GM23338 (cell line): ENCODE results near the gene CEP85. TPM values are rescaled to one million over a fixed set of nuclear protein-coding genes. Genes with fewer than 3 reads are reported as not detected.
A peak's percentile ranks its signal among the peaks of the same experiment; 100 is the strongest.

Experiments used
- ATAC-seq: fragments of 200-7000 bp; cut with Tn5 transposase; 3 replicates; pipeline ENCODE4 v1.9.1; 2020
- DNase-seq: peaks from one replicate; pipeline ENCODE4 v3.0.0-alpha.2; 2015; ENCODE audit warnings: low spot score
- H2AFZ ChIP-seq: fragments of 200-600 bp; sonication (generic); 2 replicates; pipeline ENCODE4 v1.8.0; 2016; ENCODE audit warnings: antibody characterized with exemption, mild to moderate bottlenecking, moderate library complexity
- H3F3A ChIP-seq: fragments of 200-600 bp; sonication (generic); replicated peaks from 2 replicates; pipeline ENCODE4 v1.8.0; 2017; ENCODE audit warnings: antibody characterized with exemption, mixed run types, low read depth
- H3K27ac ChIP-seq: fragments of 200-600 bp; sonication (generic); 2 replicates; pipeline ENCODE4 v1.6.1; 2016; ENCODE audit warnings: low read depth
- H3K27me3 ChIP-seq: fragments of 200-600 bp; sonication (generic); 2 replicates; pipeline ENCODE4 v1.8.0; 2016; ENCODE audit warnings: mild to moderate bottlenecking, mixed run types, moderate library complexity; ENCODE audit not compliant: insufficient read depth
- H3K36me3 ChIP-seq: fragments of 200-600 bp; sonication (generic); 2 replicates; pipeline ENCODE4 v1.8.0; 2016; ENCODE audit warnings: mild to moderate bottlenecking; ENCODE audit not compliant: insufficient read depth
- H3K4me1 ChIP-seq: fragments of 200-600 bp; sonication (generic); 2 replicates; pipeline ENCODE4 v1.8.0; 2016; ENCODE audit warnings: mild to moderate bottlenecking, moderate library complexity; ENCODE audit not compliant: insufficient read depth
- H3K4me2 ChIP-seq: fragments of 200-600 bp; sonication (generic); 2 replicates; pipeline ENCODE4 v1.7.1; 2017; ENCODE audit warnings: mixed run types
- H3K4me3 ChIP-seq: fragments of 200-600 bp; sonication (generic); 2 replicates; pipeline ENCODE4 v1.6.1; 2016; ENCODE audit warnings: mixed run types
- H3K79me2 ChIP-seq: fragments of 200-600 bp; sonication (generic); replicated peaks from 2 replicates; pipeline ENCODE4 v1.8.0; 2017; ENCODE audit warnings: mild to moderate bottlenecking; ENCODE audit not compliant: insufficient read depth
- H3K9me2 ChIP-seq: fragments of 200-600 bp; sonication (generic); 2 replicates; pipeline ENCODE4 v1.8.0; 2017; ENCODE audit not compliant: insufficient read depth
- H4K20me1 ChIP-seq: fragments of 200-600 bp; sonication (generic); replicated peaks from 2 replicates; pipeline ENCODE4 v1.8.0; 2017; ENCODE audit warnings: mild to moderate bottlenecking; ENCODE audit not compliant: insufficient read depth
- H3K27ac Mint-ChIP-seq: 2 replicates; pipeline ENCODE4 v1.8.0; 2020; ENCODE audit warnings: inconsistent platforms, mild to moderate bottlenecking, moderate library complexity, mixed read lengths
- H3K27me3 Mint-ChIP-seq: 3 replicates; pipeline ENCODE4 v1.8.0; 2022; ENCODE audit warnings: low read depth, mild to moderate bottlenecking, moderate library complexity, mixed read lengths, inconsistent platforms; ENCODE audit not compliant: insufficient read depth, poor library complexity
- H3K36me3 Mint-ChIP-seq: 3 replicates; pipeline ENCODE4 v1.8.0; 2021; ENCODE audit warnings: low read depth, mild to moderate bottlenecking, inconsistent platforms, moderate library complexity, mixed read lengths
- H3K4me1 Mint-ChIP-seq: 3 replicates; pipeline ENCODE4 v1.8.0; 2020; ENCODE audit warnings: mild to moderate bottlenecking, inconsistent platforms, mixed read lengths
- H3K4me3 Mint-ChIP-seq: 3 replicates; pipeline ENCODE4 v1.8.0; 2021; ENCODE audit warnings: moderate library complexity, mild to moderate bottlenecking, inconsistent platforms, mixed read lengths
- H3K9me3 Mint-ChIP-seq: 3 replicates; pipeline ENCODE4 v1.8.0; 2020; ENCODE audit warnings: moderate library complexity, mild to moderate bottlenecking, inconsistent platforms, mixed read lengths
- CREB1 ChIP-seq: fragments of 250-450 bp; sonication (Bioruptor Pico); IDR thresholded peaks from 2 replicates; pipeline ENCODE4 v1.5.0; 2020; ENCODE audit warnings: low read depth, mild to moderate bottlenecking, moderate library complexity
- EZH2 ChIP-seq: fragments of 200-600 bp; sonication (generic); IDR thresholded peaks from one replicate; pipeline ENCODE4 v1.8.0; 2017; ENCODE audit warnings: antibody characterized with exemption, mild to moderate bottlenecking, low read depth; ENCODE audit not compliant: unreplicated experiment
- EZH2phosphoT487 ChIP-seq: fragments of 200-600 bp; sonication (generic); IDR thresholded peaks from one replicate; pipeline ENCODE4 v1.8.1; 2018; ENCODE audit warnings: antibody characterized with exemption; ENCODE audit not compliant: unreplicated experiment
- ZNF114 ChIP-seq: fragments of 250-450 bp; sonication (Bioruptor Pico); IDR thresholded peaks from 2 replicates; pipeline ENCODE4 v1.5.0; 2020; ENCODE audit warnings: mild to moderate bottlenecking, moderate library complexity
- polyA plus RNA-seq: library from polyadenylated mRNA; unstranded; fragments of >200 nt; fragmentation: Nextera tagmentation; extraction: Ambion mirVana; gene quantifications from 2 replicates; pipeline ENCODE4 v1.2.1, GENCODE V29; 2016
- total RNA-seq: library from RNA; depleted of rRNA; stranded (reverse); fragments of >200 nt; shearing (Covaris generic); gene quantifications from 2 replicates; pipeline ENCODE4 v1.2.3, GENCODE V29; 2014
- TF ChIP-seq, protein P1 (sequence below): IDR thresholded peaks from 2 replicates; pipeline ENCODE4 v1.6.1; 2016; ENCODE audit warnings: antibody characterized with exemption
- TF ChIP-seq, protein P2 (sequence below): fragments of 250-450 bp; sonication (Bioruptor Pico); IDR thresholded peaks from 2 replicates; pipeline ENCODE4 v1.5.0; 2020; ENCODE audit warnings: mild to moderate bottlenecking, moderate library complexity

The CEP85 gene
- total and polyA plus RNA-seq, 2 experiments from 2014 or later = 12.8 to 36.8 TPM

DNA sequence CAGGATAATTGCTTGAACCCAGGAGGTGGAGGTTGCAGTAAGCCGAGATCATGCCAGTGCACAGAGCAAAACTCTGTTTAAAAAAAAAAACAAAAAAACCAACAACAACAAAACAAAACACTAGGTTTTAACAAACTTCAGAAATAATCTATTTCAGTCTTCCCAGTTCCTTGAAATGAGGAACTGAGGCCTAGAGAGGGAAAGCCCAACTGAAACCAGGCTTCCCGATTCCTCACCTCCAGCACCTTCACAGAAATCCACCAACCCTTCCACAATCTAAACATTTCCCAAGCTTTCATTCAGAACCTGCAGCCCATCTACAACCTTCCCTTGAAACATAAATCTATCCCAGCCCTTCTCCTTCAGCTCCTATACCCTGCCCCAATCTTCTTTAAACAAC, 83.1 kb downstream of the CEP85 start:
- Histone ChIP-seq H3K4me2 (peak overlapping the region; percentile 68; the same call in 1 of the 2 replicates), H3F3A (peaks cover 9% of the 10 kb centered on the region; the same call in 1 of the 2 replicates), H2AFZ (no peak overlapping the region), H3K4me1 (peaks cover 29% of the 10 kb centered on the region), H3K36me3 (no peaks in the 10 kb centered on the region), H3K27me3 (no peaks in the 10 kb centered on the region), H4K20me1 (no peaks in the 10 kb centered on the region), H3K9me2 (no peaks in the 10 kb centered on the region), H3K79me2 (no peaks in the 10 kb centered on the region), H3K4me3 (no peak overlapping the region), H3K27ac (no peak overlapping the region)
- TF ChIP-seq ZNF114 (CRISPR knock-in tag) (no peak), EZH2 (no peak), CREB1 (no peak), EZH2phosphoT487 (no peak)
- TF ChIP-seq, protein P1, sequence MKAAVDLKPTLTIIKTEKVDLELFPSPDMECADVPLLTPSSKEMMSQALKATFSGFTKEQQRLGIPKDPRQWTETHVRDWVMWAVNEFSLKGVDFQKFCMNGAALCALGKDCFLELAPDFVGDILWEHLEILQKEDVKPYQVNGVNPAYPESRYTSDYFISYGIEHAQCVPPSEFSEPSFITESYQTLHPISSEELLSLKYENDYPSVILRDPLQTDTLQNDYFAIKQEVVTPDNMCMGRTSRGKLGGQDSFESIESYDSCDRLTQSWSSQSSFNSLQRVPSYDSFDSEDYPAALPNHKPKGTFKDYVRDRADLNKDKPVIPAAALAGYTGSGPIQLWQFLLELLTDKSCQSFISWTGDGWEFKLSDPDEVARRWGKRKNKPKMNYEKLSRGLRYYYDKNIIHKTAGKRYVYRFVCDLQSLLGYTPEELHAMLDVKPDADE = no peak
- TF ChIP-seq, protein P2, sequence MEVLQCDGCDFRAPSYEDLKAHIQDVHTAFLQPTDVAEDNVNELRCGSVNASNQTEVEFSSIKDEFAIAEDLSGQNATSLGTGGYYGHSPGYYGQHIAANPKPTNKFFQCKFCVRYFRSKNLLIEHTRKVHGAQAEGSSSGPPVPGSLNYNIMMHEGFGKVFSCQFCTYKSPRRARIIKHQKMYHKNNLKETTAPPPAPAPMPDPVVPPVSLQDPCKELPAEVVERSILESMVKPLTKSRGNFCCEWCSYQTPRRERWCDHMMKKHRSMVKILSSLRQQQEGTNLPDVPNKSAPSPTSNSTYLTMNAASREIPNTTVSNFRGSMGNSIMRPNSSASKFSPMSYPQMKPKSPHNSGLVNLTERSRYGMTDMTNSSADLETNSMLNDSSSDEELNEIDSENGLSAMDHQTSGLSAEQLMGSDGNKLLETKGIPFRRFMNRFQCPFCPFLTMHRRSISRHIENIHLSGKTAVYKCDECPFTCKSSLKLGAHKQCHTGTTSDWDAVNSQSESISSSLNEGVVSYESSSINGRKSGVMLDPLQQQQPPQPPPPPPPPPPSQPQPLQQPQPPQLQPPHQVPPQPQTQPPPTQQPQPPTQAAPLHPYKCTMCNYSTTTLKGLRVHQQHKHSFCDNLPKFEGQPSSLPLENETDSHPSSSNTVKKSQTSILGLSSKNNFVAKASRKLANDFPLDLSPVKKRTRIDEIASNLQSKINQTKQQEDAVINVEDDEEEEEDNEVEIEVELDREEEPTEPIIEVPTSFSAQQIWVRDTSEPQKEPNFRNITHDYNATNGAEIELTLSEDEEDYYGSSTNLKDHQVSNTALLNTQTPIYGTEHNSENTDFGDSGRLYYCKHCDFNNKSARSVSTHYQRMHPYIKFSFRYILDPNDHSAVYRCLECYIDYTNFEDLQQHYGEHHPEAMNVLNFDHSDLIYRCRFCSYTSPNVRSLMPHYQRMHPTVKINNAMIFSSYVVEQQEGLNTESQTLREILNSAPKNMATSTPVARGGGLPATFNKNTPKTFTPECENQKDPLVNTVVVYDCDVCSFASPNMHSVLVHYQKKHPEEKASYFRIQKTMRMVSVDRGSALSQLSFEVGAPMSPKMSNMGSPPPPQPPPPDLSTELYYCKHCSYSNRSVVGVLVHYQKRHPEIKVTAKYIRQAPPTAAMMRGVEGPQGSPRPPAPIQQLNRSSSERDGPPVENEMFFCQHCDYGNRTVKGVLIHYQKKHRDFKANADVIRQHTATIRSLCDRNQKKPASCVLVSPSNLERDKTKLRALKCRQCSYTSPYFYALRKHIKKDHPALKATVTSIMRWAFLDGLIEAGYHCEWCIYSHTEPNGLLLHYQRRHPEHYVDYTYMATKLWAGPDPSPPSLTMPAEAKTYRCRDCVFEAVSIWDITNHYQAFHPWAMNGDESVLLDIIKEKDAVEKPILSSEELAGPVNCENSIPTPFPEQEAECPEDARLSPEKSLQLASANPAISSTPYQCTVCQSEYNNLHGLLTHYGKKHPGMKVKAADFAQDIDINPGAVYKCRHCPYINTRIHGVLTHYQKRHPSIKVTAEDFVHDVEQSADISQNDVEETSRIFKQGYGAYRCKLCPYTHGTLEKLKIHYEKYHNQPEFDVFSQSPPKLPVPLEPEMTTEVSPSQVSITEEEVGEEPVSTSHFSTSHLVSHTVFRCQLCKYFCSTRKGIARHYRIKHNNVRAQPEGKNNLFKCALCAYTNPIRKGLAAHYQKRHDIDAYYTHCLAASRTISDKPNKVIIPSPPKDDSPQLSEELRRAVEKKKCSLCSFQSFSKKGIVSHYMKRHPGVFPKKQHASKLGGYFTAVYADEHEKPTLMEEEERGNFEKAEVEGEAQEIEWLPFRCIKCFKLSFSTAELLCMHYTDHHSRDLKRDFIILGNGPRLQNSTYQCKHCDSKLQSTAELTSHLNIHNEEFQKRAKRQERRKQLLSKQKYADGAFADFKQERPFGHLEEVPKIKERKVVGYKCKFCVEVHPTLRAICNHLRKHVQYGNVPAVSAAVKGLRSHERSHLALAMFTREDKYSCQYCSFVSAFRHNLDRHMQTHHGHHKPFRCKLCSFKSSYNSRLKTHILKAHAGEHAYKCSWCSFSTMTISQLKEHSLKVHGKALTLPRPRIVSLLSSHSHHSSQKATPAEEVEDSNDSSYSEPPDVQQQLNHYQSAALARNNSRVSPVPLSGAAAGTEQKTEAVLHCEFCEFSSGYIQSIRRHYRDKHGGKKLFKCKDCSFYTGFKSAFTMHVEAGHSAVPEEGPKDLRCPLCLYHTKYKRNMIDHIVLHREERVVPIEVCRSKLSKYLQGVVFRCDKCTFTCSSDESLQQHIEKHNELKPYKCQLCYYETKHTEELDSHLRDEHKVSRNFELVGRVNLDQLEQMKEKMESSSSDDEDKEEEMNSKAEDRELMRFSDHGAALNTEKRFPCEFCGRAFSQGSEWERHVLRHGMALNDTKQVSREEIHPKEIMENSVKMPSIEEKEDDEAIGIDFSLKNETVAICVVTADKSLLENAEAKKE (CRISPR knock-in tag) = no peak
- ATAC-seq (no peak), DNase-seq (no peak)
- peaks cover 6% of the 10 kb centered on the region; the same call in 2 of the 3 replicates for H3K36me3 Mint-ChIP-seq
- H3K4me1 Mint-ChIP-seq = peaks cover 32% of the 10 kb centered on the region
- peak overlapping the region; percentile 24; the same call in 1 of the 2 replicates for H3K27ac Mint-ChIP-seq
- no peaks in the 10 kb centered on the region; the same call in 2 of the 3 replicates for H3K9me3 Mint-ChIP-seq
- peaks cover 11% of the 10 kb centered on the region for H3K27me3 Mint-ChIP-seq
- H3K4me3 Mint-ChIP-seq = no peak overlapping the region; the same call in 2 of the 3 replicates
